ENCODE results near the gene EFNA4. TPM values are rescaled to one million over a fixed set of nuclear protein-coding genes. Genes with fewer than 3 reads are reported as not detected.

Gene EFNA4
- total and polyA plus RNA-seq, 4 donors, result 1.8 to 4.7 (median 3.3) TPM

GRCh38 chr1:155083052-155083541 lies 19.6 kb downstream of the EFNA4 start:
- H3K4me3 ChIP-seq (ENCODE audit: low read depth in 1 of 3, low read length in 3 of 3), result no peak overlapping the region
- H3K4me1 ChIP-seq (ENCODE audit: control insufficient read depth in 4 of 4, insufficient read depth in 4 of 4, low read length in 3 of 4), result peaks cover 21 to 59% (median 43%) of the 10 kb centered on the region in 4 donors
- peaks cover 0 to 21% (median 8%) of the 10 kb centered on the region in 4 donors for H3K27me3 ChIP-seq (ENCODE audit: control insufficient read depth in 4 of 4, insufficient read depth in 4 of 4, low read length in 3 of 4)
- H3K9me3 ChIP-seq (ENCODE audit: control insufficient read depth in 4 of 4, low read length in 3 of 4), result no peaks in the 10 kb centered on the region
- DNase-seq (ENCODE audit: low spot score), result no peak
- TF ChIP-seq CTCF (IDR thresholded peaks at IDR 0.05; ENCODE audit: low read depth, low read length, missing input control), result no peak
- TF ChIP-seq SP1 (IDR thresholded peaks at IDR 0.05), result no peak
- no peak for TF ChIP-seq ZBTB33 (IDR thresholded peaks at IDR 0.05)
- TF ChIP-seq RXRA (IDR thresholded peaks at IDR 0.05), result no peak
- no peak for TF ChIP-seq RAD21 (IDR thresholded peaks at IDR 0.05)
- TF ChIP-seq FOXA2 (IDR thresholded peaks at IDR 0.05), result no peak
- TF ChIP-seq NR2F2 (IDR thresholded peaks at IDR 0.05), result no peak
- TF ChIP-seq FOXA1 (IDR thresholded peaks at IDR 0.05), result no peak
- TF ChIP-seq, protein P1, sequence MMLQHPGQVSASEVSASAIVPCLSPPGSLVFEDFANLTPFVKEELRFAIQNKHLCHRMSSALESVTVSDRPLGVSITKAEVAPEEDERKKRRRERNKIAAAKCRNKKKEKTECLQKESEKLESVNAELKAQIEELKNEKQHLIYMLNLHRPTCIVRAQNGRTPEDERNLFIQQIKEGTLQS (IDR thresholded peaks at IDR 0.05), result no peak
- no peak for TF ChIP-seq YY1 (IDR thresholded peaks at IDR 0.05)
- TF ChIP-seq HNF4G (IDR thresholded peaks at IDR 0.05), result no peak
- TF ChIP-seq EGR1 (IDR thresholded peaks at IDR 0.05; ENCODE audit: low read depth in 2 of 2), result no peak
- TF ChIP-seq, protein P2, sequence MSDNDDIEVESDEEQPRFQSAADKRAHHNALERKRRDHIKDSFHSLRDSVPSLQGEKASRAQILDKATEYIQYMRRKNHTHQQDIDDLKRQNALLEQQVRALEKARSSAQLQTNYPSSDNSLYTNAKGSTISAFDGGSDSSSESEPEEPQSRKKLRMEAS (IDR thresholded peaks at IDR 0.05), result no peak
- 60% methylated on average over 6 of the region's 6 CpGs for WGBS
- no peak overlapping the region for H3K27ac ChIP-seq (ENCODE audit: low read depth in 1 of 2, low read length in 2 of 2)
- H3K36me3 ChIP-seq (ENCODE audit: control insufficient read depth in 4 of 4, insufficient read depth in 3 of 4, low read depth in 1 of 4, low read length in 3 of 4), result no peaks in the 10 kb centered on the region
- H3K9ac ChIP-seq (ENCODE audit: low read depth in 1 of 2, low read length in 2 of 2), result no peak overlapping the region

DNA sequence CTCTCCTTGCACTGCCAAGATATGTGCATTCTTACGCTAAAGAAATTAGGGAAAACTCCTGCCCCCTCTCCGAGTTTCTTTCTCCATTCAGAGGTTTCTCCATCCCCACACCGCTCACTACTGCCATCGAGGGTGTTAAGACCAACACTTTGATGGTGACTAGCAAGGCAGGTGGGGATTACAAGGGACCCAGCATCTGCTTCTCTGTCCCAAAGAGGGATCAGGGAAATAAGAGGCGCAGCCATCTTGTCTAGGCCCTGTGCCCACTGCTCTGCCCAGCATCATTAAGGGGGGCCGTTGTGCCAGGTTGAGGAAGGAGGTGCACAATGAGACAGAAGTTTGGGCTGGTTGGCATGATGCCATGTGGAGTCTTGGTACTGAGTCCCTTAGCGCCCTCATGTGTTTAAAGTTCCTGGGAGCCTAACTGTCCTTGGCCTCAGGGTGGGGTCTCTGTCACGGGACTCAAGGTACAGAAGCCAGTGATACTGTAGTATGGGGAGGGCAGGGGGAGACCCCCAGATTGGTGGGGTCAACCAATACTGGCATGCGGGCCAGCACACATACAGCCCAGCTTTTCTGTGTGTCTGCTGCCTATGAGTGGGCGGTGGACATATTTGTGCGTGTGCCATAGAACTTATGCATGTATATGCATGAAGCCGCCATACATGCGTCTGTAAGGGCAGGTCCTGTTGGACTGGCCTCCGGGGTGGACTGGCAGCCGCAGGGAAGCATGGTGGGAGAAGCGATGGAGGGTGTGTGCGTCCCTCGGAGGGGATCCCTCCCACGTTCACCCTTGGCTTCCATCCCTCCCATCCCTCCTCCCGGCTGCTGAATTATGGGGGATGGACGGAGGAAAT lies 20.6 kb downstream of the EFNA4 start:
- peaks cover 0 to 21% (median 8%) of the 10 kb centered on the region in 4 donors for H3K27me3 ChIP-seq (ENCODE audit: control insufficient read depth in 4 of 4, insufficient read depth in 4 of 4, low read length in 3 of 4)
- H3K4me1 ChIP-seq (ENCODE audit: control insufficient read depth in 4 of 4, insufficient read depth in 4 of 4, low read length in 3 of 4), result peaks cover 19 to 55% (median 39%) of the 10 kb centered on the region in 4 donors
- TF ChIP-seq RXRA (IDR thresholded peaks at IDR 0.05), result no peak
- peak; percentile 5 for TF ChIP-seq YY1 (IDR thresholded peaks at IDR 0.05)
- peak in 1 of 2 donors; percentile 3 for TF ChIP-seq RAD21 (IDR thresholded peaks at IDR 0.05)
- no peaks in the 10 kb centered on the region for H3K9me3 ChIP-seq (ENCODE audit: control insufficient read depth in 4 of 4, low read length in 3 of 4)
- H3K27ac ChIP-seq (ENCODE audit: low read depth in 1 of 2, low read length in 2 of 2), result peak overlapping the region in 1 of 2 donors; percentile 93
- H3K36me3 ChIP-seq (ENCODE audit: control insufficient read depth in 4 of 4, insufficient read depth in 3 of 4, low read depth in 1 of 4, low read length in 3 of 4), result no peaks in the 10 kb centered on the region
- no peak overlapping the region for H3K9ac ChIP-seq (ENCODE audit: low read depth in 1 of 2, low read length in 2 of 2)
- DNase-seq (ENCODE audit: low spot score), result no peak
- H3K4me3 ChIP-seq (ENCODE audit: low read depth in 1 of 3, low read length in 3 of 3), result peak overlapping the region in 1 of 3 donors; percentile 68
- 26% methylated on average over 21 of the region's 21 CpGs for WGBS

Data from liver (tissue), 9 donors.